Pancreas (tissue), 10 donors: Measurements from ENCODE around the gene NAV2. TPM values are rescaled to one million over a fixed set of nuclear protein-coding genes. Genes with fewer than 3 reads are reported as not detected.

Source experiments
- ATAC-seq, 4 donors: fragments of 200-7000 bp; cut with Tn5 transposase; one replicate each; pipeline versions ENCODE4 v1.8.0 to v1.9.1; 2020; ENCODE audit warnings: mild to moderate bottlenecking in 4 of 4, moderate library complexity in 4 of 4
- DNase-seq, 6 donors: peaks; one replicate each; pipeline ENCODE4 v3.0.0-alpha.2; 2020
- FAIRE-seq: peaks from 2 replicates; lab custom pipeline; 2012; peaks lifted over from hg19 to GRCh38; lab: Jason Lieb, UNC
- H3K27ac ChIP-seq, 4 donors: fragments of 200-600 bp; sonication (generic); 1 replicate in 3 of 4; 2 replicates in 1 of 4; pipeline versions ENCODE4 v1.5.0 to v1.8.0; 2020
- H3K27me3 ChIP-seq, 4 donors: fragments of 200-600 bp; one replicate each; pipeline ENCODE4 v1.8.0; 2021
- H3K36me3 ChIP-seq, 3 donors: fragments of 200-600 bp; sonication (generic) in 1 of 3; one replicate each; pipeline versions ENCODE4 v1.5.0 to v1.8.0; 2020 to 2021
- H3K4me1 ChIP-seq, 3 donors: fragments of 200-600 bp; one replicate each; pipeline ENCODE4 v1.8.0; 2021
- H3K4me3 ChIP-seq, 4 donors: fragments of 200-600 bp; sonication (generic) in 2 of 4; one replicate each; pipeline versions ENCODE4 v1.5.0 to v1.8.0; 2020 to 2021
- H3K9me3 ChIP-seq, 4 donors: fragments of 200-600 bp; one replicate each; pipeline ENCODE4 v1.8.0; 2021
- CTCF ChIP-seq, 4 donors: fragments of 200-600 bp; sonication (generic) in 3 of 4; IDR thresholded peaks; one replicate each; pipeline versions ENCODE4 v1.5.0 to v1.8.0; 2021; ENCODE audit warnings: antibody characterized with exemption in 4 of 4
- WGBS, 2 donors: extraction: QIAGEN DNeasy Blood & Tissue Kit; methylation state at CpG; one replicate each; pipeline ENCODE4 v1.1.7; 2013; 5-methylcytosine and 5-hydroxymethylcytosine counted together
- intact Hi-C, 3 donors: fragments of 100-400 bp; cut with DNase I; formaldehyde crosslinking; loops; one replicate each; pipeline versions ENCODE4 v1.11.1 to v1.14.2; 2022
- polyA plus RNA-seq, 2 donors: library from polyadenylated mRNA; stranded (reverse); fragments of 200-250 nt; gene quantifications; one replicate each; pipeline ENCODE4 v1.2.3, GENCODE V29; 2013
- total RNA-seq, 6 donors: library from RNA; stranded (reverse); fragmentation: NEBNext Ultra II Directional in 4 of 6; extraction: Animal tissue kit (Norgen Biotek cat#: 25700) in 4 of 6; gene quantifications; one replicate each; pipeline versions ENCODE4 v1.2.1 to v1.2.4, GENCODE V29; 2021 to 2023
- donor health status: healthy with polysubstance abuse.
- donor health status: DM: no; HTN: no; CAD: no; lungs with moderate emphysema.
- donor health status: DM: no; HTN: no; CAD: no.
- donor health status: control.
- donor health status: control.
- donor health status: Bipolar disorder and iron deficiency.
- donor health status: DM: yes; HTN: yes; CAD: no.
- donor health status: DM: no; HTN: no; CAD: no.
- donor health status: DM: no; HTN: no; CAD: no.
- donor health status: DM: yes; HTN: yes; CAD: no.

Gene NAV2
- total and polyA plus RNA-seq, 8 donors, result 5.8 to 26.9 (median 16.3) TPM

GRCh38 chr11:19905280-19905853 is 192.7 kb downstream of the NAV2 start:
- Histone ChIP-seq H3K4me3 (no peak overlapping the region), H3K9me3 (no peaks in the 10 kb centered on the region), H3K27me3 (no peaks in the 10 kb centered on the region), H3K36me3 (no peaks in the 10 kb centered on the region), H3K27ac (no peak overlapping the region), H3K4me1 (peaks cover 0 to 21% (median 12%) of the 10 kb centered on the region in 3 donors)
- WGBS, 2 donors, result 7 to 13% methylated on average over 2 of the region's 2 CpGs
- intact Hi-C loops, result loop anchor here in 1 of 3 donors (10.0 kb wide), 1 partner anchor 161 kb away; no protein-coding TSS in a partner anchor
- FAIRE-seq (no peak), DNase-seq (no peak), ATAC-seq (peak; percentile 63 to 76 (median 74))
- TF ChIP-seq CTCF (IDR thresholded peaks at IDR 0.05), result peak; percentile 31 to 49 (median 45)

- WGBS, 2 donors, result 94% methylated on average over 3 of the region's 3 CpGs
- TF ChIP-seq CTCF (IDR thresholded peaks at IDR 0.05), result no peak
- Histone ChIP-seq H3K27ac (no peak overlapping the region), H3K36me3 (no peaks in the 10 kb centered on the region), H3K9me3 (no peaks in the 10 kb centered on the region), H3K4me3 (no peak overlapping the region), H3K27me3 (no peaks in the 10 kb centered on the region), H3K4me1 (peaks cover 0 to 26% (median 13%) of the 10 kb centered on the region in 3 donors)
- intact Hi-C loops, result loop anchor here in 1 of 3 donors (10.0 kb wide), 1 partner anchor 161 kb away; no protein-coding TSS in a partner anchor
- ATAC-seq, result no peak
- FAIRE-seq, result no peak
- DNase-seq, result no peak
These were observed 193.5 kb downstream of the NAV2 start for GRCh38 chr11:19906126-19906525.

- FAIRE-seq (no peak), ATAC-seq (no peak)
- no peak overlapping the region for H3K27ac ChIP-seq
These were observed 194.5 kb downstream of the NAV2 start for GRCh38 chr11:19907008-19907579.

GRCh38 chr11:19907839-19908238 is 195.2 kb downstream of the NAV2 start:
- ATAC-seq, result peak; percentile 49 to 64 (median 52)
- peaks cover 0 to 27% (median 16%) of the 10 kb centered on the region in 3 donors for H3K4me1 ChIP-seq
- no peak for FAIRE-seq
- no peaks in the 10 kb centered on the region for H3K27me3 ChIP-seq
- peak in 4 of 6 donors; percentile 25 to 53 (median 34) for DNase-seq
- H3K27ac ChIP-seq, result peak overlapping the region in 2 of 4 donors; percentile 4 to 24
- TF ChIP-seq CTCF (IDR thresholded peaks at IDR 0.05), result no peak
- H3K9me3 ChIP-seq, result no peaks in the 10 kb centered on the region
- intact Hi-C loops, result loop anchor here in 1 of 3 donors (10.0 kb wide), 1 partner anchor 163 kb away; no protein-coding TSS in a partner anchor
- no peaks in the 10 kb centered on the region for H3K36me3 ChIP-seq
- WGBS, 2 donors, result 19 to 25% methylated on average over 4 of the region's 4 CpGs
- no peak overlapping the region for H3K4me3 ChIP-seq

More at GRCh38 chr11:19907008-19907579, 194.5 kb downstream of the NAV2 start:
- Histone ChIP-seq H3K4me3 (no peak overlapping the region), H3K4me1 (peaks cover 0 to 26% (median 15%) of the 10 kb centered on the region in 3 donors), H3K27me3 (no peaks in the 10 kb centered on the region), H3K9me3 (no peaks in the 10 kb centered on the region), H3K36me3 (no peaks in the 10 kb centered on the region)
- no peak for TF ChIP-seq CTCF (IDR thresholded peaks at IDR 0.05)
- intact Hi-C loops, result loop anchor here in 1 of 3 donors (10.0 kb wide), 1 partner anchor 162 kb away; no protein-coding TSS in a partner anchor
- WGBS, 2 donors, result 68% methylated on average over 5 of the region's 5 CpGs
- no peak for DNase-seq
